GM23338 (cell line): ENCODE results near the gene SLC9A2. TPM values are rescaled to one million over a fixed set of nuclear protein-coding genes. Genes with fewer than 3 reads are reported as not detected.

Experiments used
- ATAC-seq: fragments of 200-7000 bp; cut with Tn5 transposase; 3 replicates; pipeline ENCODE4 v1.9.1; 2020
- DNase-seq: peaks from one replicate; pipeline ENCODE4 v3.0.0-alpha.2; 2015; ENCODE audit warnings: low spot score
- H2AFZ ChIP-seq: fragments of 200-600 bp; sonication (generic); 2 replicates; pipeline ENCODE4 v1.8.0; 2016; ENCODE audit warnings: antibody characterized with exemption, mild to moderate bottlenecking, moderate library complexity
- H3F3A ChIP-seq: fragments of 200-600 bp; sonication (generic); replicated peaks from 2 replicates; pipeline ENCODE4 v1.8.0; 2017; ENCODE audit warnings: antibody characterized with exemption, mixed run types, low read depth
- H3K27ac ChIP-seq: fragments of 200-600 bp; sonication (generic); 2 replicates; pipeline ENCODE4 v1.6.1; 2016; ENCODE audit warnings: low read depth
- H3K27me3 ChIP-seq: fragments of 200-600 bp; sonication (generic); 2 replicates; pipeline ENCODE4 v1.8.0; 2016; ENCODE audit warnings: mild to moderate bottlenecking, mixed run types, moderate library complexity; ENCODE audit not compliant: insufficient read depth
- H3K36me3 ChIP-seq: fragments of 200-600 bp; sonication (generic); 2 replicates; pipeline ENCODE4 v1.8.0; 2016; ENCODE audit warnings: mild to moderate bottlenecking; ENCODE audit not compliant: insufficient read depth
- H3K4me1 ChIP-seq: fragments of 200-600 bp; sonication (generic); 2 replicates; pipeline ENCODE4 v1.8.0; 2016; ENCODE audit warnings: mild to moderate bottlenecking, moderate library complexity; ENCODE audit not compliant: insufficient read depth
- H3K4me2 ChIP-seq: fragments of 200-600 bp; sonication (generic); 2 replicates; pipeline ENCODE4 v1.7.1; 2017; ENCODE audit warnings: mixed run types
- H3K4me3 ChIP-seq: fragments of 200-600 bp; sonication (generic); 2 replicates; pipeline ENCODE4 v1.6.1; 2016; ENCODE audit warnings: mixed run types
- H3K79me2 ChIP-seq: fragments of 200-600 bp; sonication (generic); replicated peaks from 2 replicates; pipeline ENCODE4 v1.8.0; 2017; ENCODE audit warnings: mild to moderate bottlenecking; ENCODE audit not compliant: insufficient read depth
- H3K9me2 ChIP-seq: fragments of 200-600 bp; sonication (generic); 2 replicates; pipeline ENCODE4 v1.8.0; 2017; ENCODE audit not compliant: insufficient read depth
- H4K20me1 ChIP-seq: fragments of 200-600 bp; sonication (generic); replicated peaks from 2 replicates; pipeline ENCODE4 v1.8.0; 2017; ENCODE audit warnings: mild to moderate bottlenecking; ENCODE audit not compliant: insufficient read depth
- H3K27ac Mint-ChIP-seq: 2 replicates; pipeline ENCODE4 v1.8.0; 2020; ENCODE audit warnings: inconsistent platforms, mild to moderate bottlenecking, moderate library complexity, mixed read lengths
- H3K27me3 Mint-ChIP-seq: 3 replicates; pipeline ENCODE4 v1.8.0; 2022; ENCODE audit warnings: low read depth, mild to moderate bottlenecking, moderate library complexity, mixed read lengths, inconsistent platforms; ENCODE audit not compliant: insufficient read depth, poor library complexity
- H3K36me3 Mint-ChIP-seq: 3 replicates; pipeline ENCODE4 v1.8.0; 2021; ENCODE audit warnings: low read depth, mild to moderate bottlenecking, inconsistent platforms, moderate library complexity, mixed read lengths
- H3K4me1 Mint-ChIP-seq: 3 replicates; pipeline ENCODE4 v1.8.0; 2020; ENCODE audit warnings: mild to moderate bottlenecking, inconsistent platforms, mixed read lengths
- H3K4me3 Mint-ChIP-seq: 3 replicates; pipeline ENCODE4 v1.8.0; 2021; ENCODE audit warnings: moderate library complexity, mild to moderate bottlenecking, inconsistent platforms, mixed read lengths
- H3K9me3 Mint-ChIP-seq: 3 replicates; pipeline ENCODE4 v1.8.0; 2020; ENCODE audit warnings: moderate library complexity, mild to moderate bottlenecking, inconsistent platforms, mixed read lengths
- CREB1 ChIP-seq: fragments of 250-450 bp; sonication (Bioruptor Pico); IDR thresholded peaks from 2 replicates; pipeline ENCODE4 v1.5.0; 2020; ENCODE audit warnings: low read depth, mild to moderate bottlenecking, moderate library complexity
- CTCF ChIP-seq, 2 experiments: fragments of 200-600 bp in 1 of 2; sonication (generic) in 1 of 2; conservative IDR thresholded peaks; 2 replicates each; pipeline versions ENCODE4 v1.5.1 to v1.6.1; 2016 to 2017; ENCODE audit warnings: antibody characterized with exemption in 2 of 2, low read depth in 2 of 2, mild to moderate bottlenecking in 2 of 2, moderate library complexity in 1 of 2
- ETS1 ChIP-seq: IDR thresholded peaks from 2 replicates; pipeline ENCODE4 v1.6.1; 2016; ENCODE audit warnings: antibody characterized with exemption
- EZH2 ChIP-seq: fragments of 200-600 bp; sonication (generic); IDR thresholded peaks from one replicate; pipeline ENCODE4 v1.8.0; 2017; ENCODE audit warnings: antibody characterized with exemption, mild to moderate bottlenecking, low read depth; ENCODE audit not compliant: unreplicated experiment
- EZH2phosphoT487 ChIP-seq: fragments of 200-600 bp; sonication (generic); IDR thresholded peaks from one replicate; pipeline ENCODE4 v1.8.1; 2018; ENCODE audit warnings: antibody characterized with exemption; ENCODE audit not compliant: unreplicated experiment
- JUNB ChIP-seq: IDR thresholded peaks from one replicate; pipeline ENCODE4 v1.6.1; 2016; ENCODE audit warnings: antibody characterized with exemption; ENCODE audit not compliant: unreplicated experiment
- NANOG ChIP-seq: IDR thresholded peaks from 2 replicates; pipeline ENCODE4 v1.6.1; 2016; ENCODE audit warnings: antibody characterized with exemption, borderline replicate concordance
- POLR2AphosphoS5 ChIP-seq: IDR thresholded peaks from 2 replicates; pipeline ENCODE4 v1.6.1; 2016; ENCODE audit warnings: antibody characterized with exemption, low read depth
- STAT1 ChIP-seq: IDR thresholded peaks from one replicate; pipeline ENCODE4 v1.6.1; 2016; ENCODE audit warnings: antibody characterized with exemption; ENCODE audit not compliant: unreplicated experiment
- ZNF114 ChIP-seq: fragments of 250-450 bp; sonication (Bioruptor Pico); IDR thresholded peaks from 2 replicates; pipeline ENCODE4 v1.5.0; 2020; ENCODE audit warnings: mild to moderate bottlenecking, moderate library complexity
- ZNF331 ChIP-seq: fragments of 250-450 bp; sonication (Bioruptor Pico); IDR thresholded peaks from 2 replicates; pipeline ENCODE4 v1.5.0; 2020; ENCODE audit warnings: low read depth, mild to moderate bottlenecking, moderate library complexity
- polyA plus RNA-seq: library from polyadenylated mRNA; unstranded; fragments of >200 nt; fragmentation: Nextera tagmentation; extraction: Ambion mirVana; gene quantifications from 2 replicates; pipeline ENCODE4 v1.2.1, GENCODE V29; 2016
- total RNA-seq: library from RNA; depleted of rRNA; stranded (reverse); fragments of >200 nt; shearing (Covaris generic); gene quantifications from 2 replicates; pipeline ENCODE4 v1.2.3, GENCODE V29; 2014
- TF ChIP-seq, protein P1 (sequence below): IDR thresholded peaks from one replicate; pipeline ENCODE4 v1.6.1; 2018; ENCODE audit warnings: antibody characterized with exemption; ENCODE audit not compliant: unreplicated experiment

The SLC9A2 gene
- total and polyA plus RNA-seq, 2 experiments from 2014 or later, result 0.03 to 0.24 TPM

- Histone ChIP-seq H3K27ac (no peak overlapping the region), H2AFZ (no peak overlapping the region), H3K4me3 (no peak overlapping the region), H3K9me2 (no peaks in the 10 kb centered on the region), H4K20me1 (no peaks in the 10 kb centered on the region), H3K27me3 (no peaks in the 10 kb centered on the region), H3K4me2 (no peak overlapping the region), H3K4me1 (no peaks in the 10 kb centered on the region), H3F3A (no peaks in the 10 kb centered on the region), H3K36me3 (no peaks in the 10 kb centered on the region), H3K79me2 (peaks cover 9% of the 10 kb centered on the region; the same call in 1 of the 2 replicates)
- TF ChIP-seq EZH2 (no peak), CTCF (conservative IDR thresholded peaks at IDR 0.05; ENCODE audit: low read depth in 2 of 2) (no peak), ETS1 (no peak), ZNF114 (CRISPR knock-in tag) (no peak), NANOG (no peak), JUNB (no peak), STAT1 (no peak)
- no peak for DNase-seq
- Mint-ChIP-seq H3K27me3 (no peaks in the 10 kb centered on the region), H3K36me3 (no peaks in the 10 kb centered on the region; the same call in 2 of the 3 replicates), H3K4me1 (no peaks in the 10 kb centered on the region; the same call in 2 of the 3 replicates), H3K27ac (no peak overlapping the region), H3K4me3 (no peak overlapping the region), H3K9me3 (no peaks in the 10 kb centered on the region)
- ATAC-seq, result no peak
Observed at GRCh38 chr2:102748107-102748506, 128.8 kb downstream of the SLC9A2 start.

- Histone ChIP-seq H4K20me1 (no peaks in the 10 kb centered on the region), H3K27me3 (no peaks in the 10 kb centered on the region), H3K9me2 (no peaks in the 10 kb centered on the region), H3K27ac (no peak overlapping the region), H3K36me3 (no peaks in the 10 kb centered on the region), H3K4me3 (no peak overlapping the region), H3K4me2 (no peak overlapping the region), H3K79me2 (peaks cover 9% of the 10 kb centered on the region; the same call in 1 of the 2 replicates), H2AFZ (no peak overlapping the region), H3F3A (no peaks in the 10 kb centered on the region), H3K4me1 (no peaks in the 10 kb centered on the region)
- H3K27ac Mint-ChIP-seq, result no peak overlapping the region
- no peaks in the 10 kb centered on the region for H3K36me3 Mint-ChIP-seq
- H3K4me1 Mint-ChIP-seq, result peaks cover 1% of the 10 kb centered on the region
- DNase-seq, result no peak
- H3K27me3 Mint-ChIP-seq, result no peaks in the 10 kb centered on the region
- no peak for ATAC-seq
- H3K9me3 Mint-ChIP-seq, result no peaks in the 10 kb centered on the region
- no peak overlapping the region for H3K4me3 Mint-ChIP-seq
- TF ChIP-seq JUNB (no peak), EZH2 (no peak), CREB1 (CRISPR knock-in tag) (no peak), CTCF (conservative IDR thresholded peaks at IDR 0.05; ENCODE audit: low read depth in 2 of 2) (no peak), EZH2phosphoT487 (no peak), ZNF331 (no peak), POLR2AphosphoS5 (no peak)
- TF ChIP-seq, protein P1, sequence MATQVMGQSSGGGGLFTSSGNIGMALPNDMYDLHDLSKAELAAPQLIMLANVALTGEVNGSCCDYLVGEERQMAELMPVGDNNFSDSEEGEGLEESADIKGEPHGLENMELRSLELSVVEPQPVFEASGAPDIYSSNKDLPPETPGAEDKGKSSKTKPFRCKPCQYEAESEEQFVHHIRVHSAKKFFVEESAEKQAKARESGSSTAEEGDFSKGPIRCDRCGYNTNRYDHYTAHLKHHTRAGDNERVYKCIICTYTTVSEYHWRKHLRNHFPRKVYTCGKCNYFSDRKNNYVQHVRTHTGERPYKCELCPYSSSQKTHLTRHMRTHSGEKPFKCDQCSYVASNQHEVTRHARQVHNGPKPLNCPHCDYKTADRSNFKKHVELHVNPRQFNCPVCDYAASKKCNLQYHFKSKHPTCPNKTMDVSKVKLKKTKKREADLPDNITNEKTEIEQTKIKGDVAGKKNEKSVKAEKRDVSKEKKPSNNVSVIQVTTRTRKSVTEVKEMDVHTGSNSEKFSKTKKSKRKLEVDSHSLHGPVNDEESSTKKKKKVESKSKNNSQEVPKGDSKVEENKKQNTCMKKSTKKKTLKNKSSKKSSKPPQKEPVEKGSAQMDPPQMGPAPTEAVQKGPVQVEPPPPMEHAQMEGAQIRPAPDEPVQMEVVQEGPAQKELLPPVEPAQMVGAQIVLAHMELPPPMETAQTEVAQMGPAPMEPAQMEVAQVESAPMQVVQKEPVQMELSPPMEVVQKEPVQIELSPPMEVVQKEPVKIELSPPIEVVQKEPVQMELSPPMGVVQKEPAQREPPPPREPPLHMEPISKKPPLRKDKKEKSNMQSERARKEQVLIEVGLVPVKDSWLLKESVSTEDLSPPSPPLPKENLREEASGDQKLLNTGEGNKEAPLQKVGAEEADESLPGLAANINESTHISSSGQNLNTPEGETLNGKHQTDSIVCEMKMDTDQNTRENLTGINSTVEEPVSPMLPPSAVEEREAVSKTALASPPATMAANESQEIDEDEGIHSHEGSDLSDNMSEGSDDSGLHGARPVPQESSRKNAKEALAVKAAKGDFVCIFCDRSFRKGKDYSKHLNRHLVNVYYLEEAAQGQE, result no peak
Observed at GRCh38 chr2:102749938-102750337, 130.6 kb downstream of the SLC9A2 start.
